SK-MEL-5 (cell line): ENCODE data around the gene DTHD1. TPM values are rescaled to one million over a fixed set of nuclear protein-coding genes. Genes with fewer than 3 reads are reported as not detected.

Experiments
- DNase-seq: peaks from one replicate; pipeline ENCODE4 v3.0.0-alpha.2; 2016; ENCODE audit warnings: low read depth, low spot score
- in situ Hi-C: cut with HindIII; loops from 2 replicates; pipeline ENCODE4 v1.10.0; 2016; ENCODE audit warnings: low sequenced_read_pairs, high pct_unique_total_duplicates, low pct_unique_long_range_greater_than_20kb
- total RNA-seq: library from RNA; depleted of rRNA; stranded (reverse); fragments of >200 nt; shearing (Covaris generic); gene quantifications from 2 replicates; pipeline ENCODE4 v1.2.3, GENCODE V29; 2014; rRNA removed

The DTHD1 gene
- total RNA-seq, 1 experiment from 2014 or later, result not detected

DNA sequence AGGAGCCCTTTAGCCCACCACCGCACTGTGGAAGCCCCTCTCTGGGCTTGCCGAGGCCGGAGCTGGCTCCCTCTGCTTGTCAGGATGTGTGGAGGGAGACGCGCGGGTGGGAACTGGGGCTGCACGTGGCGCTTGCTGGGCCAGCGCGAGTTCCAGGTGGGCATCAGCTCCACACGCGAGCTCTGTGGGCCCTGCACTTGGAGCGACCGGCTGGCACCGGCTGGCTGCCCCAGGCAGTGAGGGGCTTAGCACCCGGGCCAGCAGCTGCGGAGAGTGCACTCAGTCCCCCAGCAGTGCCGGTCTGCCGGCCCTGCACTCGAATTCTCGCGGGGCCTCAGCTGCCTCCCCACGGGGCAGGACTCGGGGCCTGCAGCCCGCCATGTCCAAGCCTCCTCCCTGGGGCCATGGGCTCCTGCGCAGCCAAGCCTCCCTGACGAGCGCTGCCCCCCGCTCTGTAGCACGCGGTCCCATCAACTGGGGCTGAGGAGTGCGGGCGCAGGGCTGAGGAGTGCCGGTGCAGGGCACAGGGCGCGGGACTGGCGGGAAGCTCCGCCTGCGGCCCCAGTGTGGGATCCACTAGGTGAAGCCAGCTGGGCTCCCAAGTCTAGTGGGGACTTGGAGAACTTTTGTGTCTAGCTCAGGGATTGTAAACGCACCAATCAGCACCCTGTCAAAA, 93.6 kb downstream of the DTHD1 start:
- no peak for DNase-seq
- in situ Hi-C loops, result no loop called here

DNA sequence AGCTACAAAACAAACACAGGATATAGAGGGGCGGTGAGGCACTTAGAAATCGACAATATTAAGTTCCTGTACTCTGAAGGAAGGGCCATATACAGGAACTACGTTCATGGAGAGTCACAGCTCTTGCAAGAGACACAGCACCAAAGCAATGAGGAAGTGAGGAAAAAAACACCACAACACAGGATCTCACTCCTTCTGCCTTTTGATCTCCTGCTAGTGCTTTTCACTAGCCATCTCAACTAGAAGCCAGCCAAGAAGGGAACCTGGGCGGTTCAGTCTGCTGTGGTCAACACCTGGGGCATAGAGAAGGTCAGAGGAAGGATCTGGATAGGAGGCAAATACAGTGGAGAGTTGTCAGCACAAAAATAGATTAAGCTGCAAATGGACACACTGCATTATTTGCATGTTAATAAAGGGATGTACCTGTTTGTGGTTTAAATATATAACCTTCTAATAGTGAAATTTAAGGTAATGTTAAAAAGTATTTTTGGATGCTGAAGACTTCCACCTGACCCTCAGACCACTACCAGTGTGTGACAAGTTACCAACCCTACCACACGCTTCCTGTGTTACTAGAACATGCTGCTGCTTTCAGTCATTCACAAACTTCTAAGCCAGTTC, 104.6 kb downstream of the DTHD1 start:
- DNase-seq, result no peak
- in situ Hi-C loops, result no loop called here

DNA sequence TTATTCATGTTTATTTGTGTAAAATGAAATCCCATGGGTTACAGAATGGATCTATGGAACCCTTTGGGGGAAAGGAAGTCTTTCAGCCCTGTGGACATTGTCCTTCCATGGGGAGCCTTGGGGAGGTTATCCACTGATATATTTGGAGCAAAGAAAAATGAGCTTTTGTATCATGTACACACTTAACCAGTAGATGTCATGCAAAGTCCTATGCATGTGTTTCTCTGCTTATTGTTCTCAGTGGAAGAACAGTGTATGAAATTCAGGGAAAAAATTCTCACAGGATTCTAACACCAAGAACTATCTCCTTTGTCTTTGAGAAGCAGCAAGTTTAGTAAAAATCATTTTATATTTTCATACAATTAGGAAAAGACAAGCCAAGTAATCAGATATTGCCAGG, 105.3 kb downstream of the DTHD1 start:
- in situ Hi-C loops, result no loop called here
- DNase-seq, result peak; percentile 11

DNA sequence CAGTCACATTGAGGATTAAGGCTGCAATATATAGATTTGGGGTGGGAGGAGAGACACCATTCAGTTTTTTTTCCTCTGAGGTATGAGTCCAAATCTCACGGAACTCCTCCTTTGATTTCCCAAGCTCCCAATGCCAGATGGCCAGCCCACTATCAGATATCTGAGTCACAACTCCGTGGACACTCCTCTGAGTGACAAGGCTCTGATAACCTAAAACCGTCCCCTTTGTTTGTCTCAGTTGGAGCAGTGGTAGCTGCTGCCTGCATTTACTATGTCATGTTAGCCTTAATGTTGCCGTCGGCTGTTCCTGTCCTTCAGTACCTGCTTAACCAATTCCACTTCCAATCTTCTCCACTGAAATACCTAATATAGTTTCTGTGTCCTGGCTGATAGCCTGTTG, 107.3 kb downstream of the DTHD1 start:
- DNase-seq, result no peak
- in situ Hi-C loops, result no loop called here

GRCh38 chr4:36391411-36391810, 110.0 kb downstream of the DTHD1 start:
- in situ Hi-C loops, result no loop called here
- DNase-seq, result peak; percentile 27

GRCh38 chr4:36392024-36392423, 110.6 kb downstream of the DTHD1 start:
- in situ Hi-C loops, result no loop called here
- no peak for DNase-seq

DNA sequence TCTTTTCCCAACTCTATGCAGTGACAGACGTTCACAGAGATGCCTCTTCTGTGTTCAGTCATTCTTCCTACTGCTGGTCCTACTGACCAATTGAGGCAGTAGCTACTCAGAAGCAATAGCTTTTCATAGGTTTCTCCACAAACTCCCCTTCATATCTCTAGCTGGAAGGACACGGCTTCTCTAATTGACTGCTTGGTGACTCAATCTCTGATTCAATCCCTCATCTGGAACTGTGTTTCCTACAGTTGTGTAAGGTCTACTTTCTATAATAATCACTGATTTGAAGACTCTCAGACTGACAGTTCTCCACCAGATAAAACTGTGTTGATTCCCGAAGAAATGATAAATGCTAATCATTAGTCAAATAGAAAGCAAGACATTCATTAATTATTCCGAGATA, 111.5 kb downstream of the DTHD1 start:
- in situ Hi-C loops, result no loop called here
- no peak for DNase-seq

Other genes with a start within 250 kb of the DTHD1 start
- 8.3 and 14.4 TPM in 2 replicates for gene ARAP2, start 37.1 kb upstream of the DTHD1 start, total RNA-seq